HG02571 (cell line): ENCODE data around the gene TOR2A.

Source experiments
- ATAC-seq: cut with Tn5 transposase; IDR thresholded peaks from one replicate; pipeline ENCODE4 v1.9.1; 2021; ENCODE audit warnings: mild to moderate bottlenecking, moderate library complexity; ENCODE audit not compliant: unreplicated experiment

The TOR2A gene

GRCh38 chr9:127744398-127745110 lies 9.5 kb upstream of the TOR2A start:
- no peak for ATAC-seq

GRCh38 chr9:127742435-127743088 lies 7.5 kb upstream of the TOR2A start:
- ATAC-seq = no peak

- ATAC-seq = no peak
Measured at GRCh38 chr9:127741831-127742434, 6.8 kb upstream of the TOR2A start.

GRCh38 chr9:127739614-127740330 lies 4.7 kb upstream of the TOR2A start:
- no peak for ATAC-seq

GRCh38 chr9:127738666-127739065 lies 3.6 kb upstream of the TOR2A start:
- ATAC-seq = no peak

GRCh38 chr9:127735530-127736185 lies 564 bp upstream of the TOR2A start:
- no peak for ATAC-seq

- ATAC-seq = no peak
Measured at GRCh38 chr9:127734247-127734746, 797 bp downstream of the TOR2A start.

GRCh38 chr9:127733614-127734013 lies 1.5 kb downstream of the TOR2A start:
- ATAC-seq = no peak

- no peak for ATAC-seq
Measured at GRCh38 chr9:127732444-127732843, 2.6 kb downstream of the TOR2A start.

GRCh38 chr9:127731938-127732337 lies 3.2 kb downstream of the TOR2A start:
- ATAC-seq = no peak

GRCh38 chr9:127730799-127731410 lies 4.2 kb downstream of the TOR2A start:
- no peak for ATAC-seq

- ATAC-seq = no peak
Measured at GRCh38 chr9:127730262-127730661, 4.8 kb downstream of the TOR2A start.

- no peak for ATAC-seq
Measured at GRCh38 chr9:127729522-127730256, 5.4 kb downstream of the TOR2A start.

- ATAC-seq = no peak
Measured at GRCh38 chr9:127728808-127729207, 6.3 kb downstream of the TOR2A start.

- ATAC-seq = no peak
Measured at GRCh38 chr9:127726871-127727270, 8.2 kb downstream of the TOR2A start.

GRCh38 chr9:127724012-127724411 lies 11.1 kb downstream of the TOR2A start:
- ATAC-seq = no peak

- ATAC-seq = no peak
Measured at GRCh38 chr9:127723444-127723843, 11.7 kb downstream of the TOR2A start.

GRCh38 chr9:127723013-127723412 lies 12.1 kb downstream of the TOR2A start:
- ATAC-seq = no peak

GRCh38 chr9:127722055-127722745 lies 12.9 kb downstream of the TOR2A start:
- no peak for ATAC-seq
